Measurements from ENCODE around the gene JDP2.

The JDP2 gene

DNA sequence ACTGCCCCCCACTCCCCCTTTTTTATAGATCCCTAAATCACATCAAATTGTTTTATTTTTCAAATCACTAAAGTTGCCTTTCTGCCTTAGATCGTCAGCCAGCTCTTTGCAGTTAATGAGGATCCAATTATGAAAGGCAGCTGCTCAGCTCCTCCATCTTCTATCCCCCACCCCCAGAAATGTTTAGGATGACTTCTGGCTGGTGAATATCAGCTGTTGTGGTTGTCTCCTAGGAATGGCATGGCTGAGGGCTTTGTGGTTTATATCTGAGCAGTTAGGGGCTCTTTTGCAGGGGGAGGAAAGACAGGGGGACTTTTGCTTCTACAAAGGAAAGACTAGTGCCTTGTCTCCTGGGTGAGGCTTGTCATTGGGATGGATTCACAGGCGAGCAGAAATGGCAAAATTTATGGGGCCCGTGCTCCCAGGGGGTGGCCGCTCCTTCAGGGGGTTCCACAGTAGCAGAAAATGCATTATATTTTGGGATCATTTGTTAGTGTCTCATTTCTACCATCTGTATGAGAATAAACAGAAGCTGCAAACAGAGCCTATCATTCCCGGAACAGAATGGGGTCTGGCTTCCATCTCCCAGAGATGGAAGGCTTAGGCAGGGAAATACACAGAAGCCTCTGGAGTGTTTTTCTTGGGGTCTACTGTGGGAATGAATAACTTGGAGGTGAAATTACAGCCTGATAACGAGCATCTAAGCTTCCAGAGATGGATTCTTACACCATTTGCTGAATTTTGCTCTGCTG, 6.5 kb downstream of the JDP2 start:
- TF ChIP-seq, protein P1, sequence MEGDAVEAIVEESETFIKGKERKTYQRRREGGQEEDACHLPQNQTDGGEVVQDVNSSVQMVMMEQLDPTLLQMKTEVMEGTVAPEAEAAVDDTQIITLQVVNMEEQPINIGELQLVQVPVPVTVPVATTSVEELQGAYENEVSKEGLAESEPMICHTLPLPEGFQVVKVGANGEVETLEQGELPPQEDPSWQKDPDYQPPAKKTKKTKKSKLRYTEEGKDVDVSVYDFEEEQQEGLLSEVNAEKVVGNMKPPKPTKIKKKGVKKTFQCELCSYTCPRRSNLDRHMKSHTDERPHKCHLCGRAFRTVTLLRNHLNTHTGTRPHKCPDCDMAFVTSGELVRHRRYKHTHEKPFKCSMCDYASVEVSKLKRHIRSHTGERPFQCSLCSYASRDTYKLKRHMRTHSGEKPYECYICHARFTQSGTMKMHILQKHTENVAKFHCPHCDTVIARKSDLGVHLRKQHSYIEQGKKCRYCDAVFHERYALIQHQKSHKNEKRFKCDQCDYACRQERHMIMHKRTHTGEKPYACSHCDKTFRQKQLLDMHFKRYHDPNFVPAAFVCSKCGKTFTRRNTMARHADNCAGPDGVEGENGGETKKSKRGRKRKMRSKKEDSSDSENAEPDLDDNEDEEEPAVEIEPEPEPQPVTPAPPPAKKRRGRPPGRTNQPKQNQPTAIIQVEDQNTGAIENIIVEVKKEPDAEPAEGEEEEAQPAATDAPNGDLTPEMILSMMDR (IDR thresholded peaks at IDR 0.05; ENCODE audit: unreplicated experiment in 3 of 3), result no peak
- Mint-ChIP-seq H3K27me3 (ENCODE audit: low read depth) (peaks cover 7% of the 10 kb centered on the region), H3K4me1 (peaks cover 78% of the 10 kb centered on the region), H3K4me3 (peak overlapping the region in 2 of 3 experiments; percentile 38 to 44), H3K36me3 (ENCODE audit: low read depth) (peaks cover 19% of the 10 kb centered on the region), H3K27ac (peak overlapping the region; percentile 54 to 85 (median 73)), H3K9me3 (no peaks in the 10 kb centered on the region)

DNA sequence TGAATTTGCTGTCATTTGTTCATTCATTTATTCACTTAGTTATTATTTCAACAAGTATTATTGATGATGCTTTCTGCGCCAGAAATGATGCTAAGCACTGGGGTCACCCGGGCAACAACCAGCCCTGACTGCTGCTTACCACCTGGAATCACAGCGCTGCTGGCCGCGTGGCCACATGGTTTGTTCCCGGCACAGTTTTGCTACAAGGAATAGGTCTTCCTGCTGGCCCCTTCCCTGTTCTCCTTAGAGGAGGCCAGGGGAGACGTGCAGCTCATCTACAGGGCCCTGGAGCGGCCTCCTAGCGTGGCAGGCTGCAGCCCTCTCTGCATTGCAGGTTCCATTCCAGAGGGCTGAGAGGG, 7.0 kb downstream of the JDP2 start:
- peaks cover 24% of the 10 kb centered on the region for H3K36me3 Mint-ChIP-seq (ENCODE audit: low read depth)

DNA sequence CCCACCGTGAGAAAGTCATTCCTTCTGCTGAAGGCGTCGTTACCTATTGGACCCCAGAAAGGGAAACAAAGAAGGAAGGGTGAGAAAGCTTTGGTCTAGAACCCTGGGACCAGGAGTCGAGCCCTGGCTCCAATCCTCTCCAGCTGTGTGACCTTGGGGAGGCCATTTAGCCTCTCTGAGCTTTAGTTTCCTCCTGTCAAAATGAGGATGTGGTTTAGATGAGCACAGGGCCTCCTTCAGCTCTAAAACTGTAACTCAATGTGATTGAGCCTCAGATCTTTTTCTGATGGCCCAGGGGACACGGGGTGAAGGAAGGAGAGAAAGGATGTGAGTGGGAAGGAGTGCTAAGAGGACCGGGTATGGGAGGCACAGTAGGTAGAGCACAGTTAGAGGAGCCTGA, 7.7 kb downstream of the JDP2 start:
- Mint-ChIP-seq H3K27me3 (ENCODE audit: low read depth) (peaks cover 4% of the 10 kb centered on the region), H3K9me3 (no peaks in the 10 kb centered on the region), H3K4me3 (no peak overlapping the region), H3K36me3 (ENCODE audit: low read depth) (peaks cover 24% of the 10 kb centered on the region), H3K27ac (peak overlapping the region in 2 of 3 experiments; percentile 6 to 28), H3K4me1 (peaks cover 75% of the 10 kb centered on the region)
- TF ChIP-seq, protein P1 (IDR thresholded peaks at IDR 0.05; ENCODE audit: unreplicated experiment in 3 of 3), result no peak

More for the DNA sequence above, 7.0 kb downstream of the JDP2 start:
- Mint-ChIP-seq H3K27me3 (ENCODE audit: low read depth) (peaks cover 6% of the 10 kb centered on the region), H3K4me3 (no peak overlapping the region), H3K27ac (peak overlapping the region; percentile 6 to 46 (median 28)), H3K4me1 (peaks cover 76% of the 10 kb centered on the region), H3K9me3 (no peaks in the 10 kb centered on the region)
- TF ChIP-seq, protein P1 (IDR thresholded peaks at IDR 0.05; ENCODE audit: unreplicated experiment in 3 of 3), result no peak

DNA sequence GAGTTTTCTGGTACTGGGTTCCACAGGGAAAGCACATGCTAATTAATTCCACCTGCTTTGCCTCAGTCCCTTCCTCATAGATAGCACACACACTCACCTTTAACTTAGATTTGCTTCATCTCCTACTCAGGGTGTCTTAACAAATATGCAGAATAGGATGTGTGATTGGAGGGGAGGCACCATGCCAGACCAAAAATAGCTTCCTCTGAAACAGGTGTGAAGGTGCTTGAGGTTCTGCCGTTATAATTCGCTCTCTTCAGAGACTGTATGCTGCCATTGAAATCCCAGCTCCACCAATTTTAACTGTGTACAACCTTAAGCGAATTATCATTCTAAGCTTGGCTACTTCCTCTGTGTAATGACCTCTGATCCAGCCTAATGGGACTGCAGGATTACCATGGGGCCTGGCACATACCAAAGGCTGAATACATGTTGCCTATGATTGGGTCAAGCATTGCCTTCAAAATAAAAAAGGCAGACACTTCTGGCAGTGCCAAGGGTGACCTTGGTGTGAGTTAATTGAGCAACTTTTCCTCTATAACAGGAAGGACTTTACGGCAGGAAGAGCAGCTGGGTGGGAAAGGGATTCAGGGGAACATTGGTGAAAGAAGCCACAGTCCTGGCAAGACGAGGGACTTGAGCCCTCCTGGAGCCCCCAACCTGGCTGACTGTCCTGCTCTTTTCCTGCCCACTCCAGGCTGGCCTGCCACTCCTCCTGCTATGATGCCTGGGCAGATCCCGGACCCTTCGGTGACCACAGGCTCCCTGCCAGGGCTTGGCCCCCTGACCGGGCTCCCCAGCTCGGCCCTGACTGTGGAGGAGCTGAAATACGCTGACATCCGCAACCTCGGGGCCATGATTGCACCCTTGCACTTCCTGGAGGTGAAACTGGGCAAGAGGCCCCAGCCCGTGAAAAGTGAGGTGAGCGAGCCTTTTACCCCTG, 9.7 kb downstream of the JDP2 start:
- Mint-ChIP-seq H3K27me3 (ENCODE audit: low read depth) (no peaks in the 10 kb centered on the region), H3K9me3 (no peaks in the 10 kb centered on the region), H3K36me3 (ENCODE audit: low read depth) (peaks cover 29% of the 10 kb centered on the region), H3K4me1 (peaks cover 73% of the 10 kb centered on the region), H3K27ac (no peak overlapping the region), H3K4me3 (no peak overlapping the region)
- TF ChIP-seq, protein P1 (IDR thresholded peaks at IDR 0.05; ENCODE audit: unreplicated experiment in 3 of 3), result no peak

DNA sequence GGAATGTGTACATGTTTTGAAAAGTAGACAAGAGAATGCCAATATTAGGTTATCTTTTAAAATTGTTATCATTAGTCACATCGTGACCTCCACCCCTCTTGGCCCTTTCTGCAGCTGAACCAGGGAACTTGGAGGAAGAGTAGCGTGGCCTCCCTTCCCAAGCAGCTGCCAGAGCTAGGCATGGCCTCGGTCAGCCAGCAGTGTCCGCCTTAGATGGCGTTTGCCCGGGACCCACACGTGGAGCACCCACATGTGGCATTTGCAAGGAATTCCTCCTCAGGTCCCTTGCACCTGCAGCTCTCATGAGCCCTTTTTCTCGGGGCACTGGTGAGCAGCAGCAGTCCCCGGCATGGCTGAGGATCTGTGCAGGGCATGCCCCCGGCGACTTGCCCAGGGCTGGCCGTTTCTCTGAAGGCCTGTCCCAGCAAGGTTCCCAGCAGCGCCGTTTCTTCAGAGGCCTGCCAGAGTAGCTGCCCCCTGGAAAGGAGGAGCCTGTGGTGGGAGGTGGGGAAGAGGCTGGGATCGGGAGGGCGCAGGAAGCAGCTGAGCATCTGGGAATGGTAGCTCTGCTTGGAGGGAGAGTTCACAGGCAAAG, 10.8 kb downstream of the JDP2 start:
- Mint-ChIP-seq H3K36me3 (ENCODE audit: low read depth) (peaks cover 29% of the 10 kb centered on the region), H3K4me3 (no peak overlapping the region), H3K9me3 (no peaks in the 10 kb centered on the region), H3K27ac (no peak overlapping the region), H3K27me3 (ENCODE audit: low read depth) (no peaks in the 10 kb centered on the region), H3K4me1 (peaks cover 74% of the 10 kb centered on the region)
- TF ChIP-seq, protein P1 (IDR thresholded peaks at IDR 0.05; ENCODE audit: unreplicated experiment in 3 of 3), result no peak
